ENCODE measurements around the gene RHEBL1.
A peak's percentile ranks its signal among the peaks of the same experiment; 100 is the strongest.

DNA sequence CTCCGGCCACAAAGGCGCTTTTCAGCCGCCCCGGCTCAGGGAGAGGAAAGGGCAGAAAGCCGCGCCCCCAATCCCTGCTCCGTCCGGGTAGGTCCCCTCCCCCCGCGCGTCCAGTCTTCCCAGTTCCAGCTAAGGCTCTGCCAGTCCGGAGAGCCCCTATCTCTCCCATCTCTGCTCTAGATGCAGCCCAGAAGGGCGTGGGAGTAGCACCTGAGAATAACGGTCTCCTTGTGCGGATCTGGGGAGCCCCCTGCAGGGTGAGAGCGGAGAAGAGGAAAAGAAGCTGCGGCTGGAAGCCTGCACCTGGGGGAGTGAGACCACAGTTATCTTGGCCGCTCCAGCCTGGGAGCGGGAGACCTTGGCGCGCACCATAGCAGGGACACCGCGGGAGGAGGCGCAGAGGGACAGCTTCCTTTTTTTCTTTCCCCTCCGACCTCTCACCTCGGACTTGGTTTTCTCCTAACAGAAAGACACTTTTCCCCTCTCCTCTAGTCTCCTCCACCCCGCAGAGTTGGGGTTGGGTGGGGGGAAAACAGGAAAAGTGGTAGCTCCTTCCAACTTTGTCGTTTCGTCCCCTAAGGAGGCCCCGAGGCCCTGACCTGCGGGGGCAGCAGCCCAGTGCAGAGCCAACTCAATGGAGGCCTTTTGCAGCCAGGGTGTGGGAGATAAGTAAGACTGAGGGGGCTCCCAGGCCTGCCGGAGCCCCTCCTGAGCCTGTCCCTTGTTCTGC is 22.5 kb upstream of the RHEBL1 start:
- TF ChIP-seq, protein P1, sequence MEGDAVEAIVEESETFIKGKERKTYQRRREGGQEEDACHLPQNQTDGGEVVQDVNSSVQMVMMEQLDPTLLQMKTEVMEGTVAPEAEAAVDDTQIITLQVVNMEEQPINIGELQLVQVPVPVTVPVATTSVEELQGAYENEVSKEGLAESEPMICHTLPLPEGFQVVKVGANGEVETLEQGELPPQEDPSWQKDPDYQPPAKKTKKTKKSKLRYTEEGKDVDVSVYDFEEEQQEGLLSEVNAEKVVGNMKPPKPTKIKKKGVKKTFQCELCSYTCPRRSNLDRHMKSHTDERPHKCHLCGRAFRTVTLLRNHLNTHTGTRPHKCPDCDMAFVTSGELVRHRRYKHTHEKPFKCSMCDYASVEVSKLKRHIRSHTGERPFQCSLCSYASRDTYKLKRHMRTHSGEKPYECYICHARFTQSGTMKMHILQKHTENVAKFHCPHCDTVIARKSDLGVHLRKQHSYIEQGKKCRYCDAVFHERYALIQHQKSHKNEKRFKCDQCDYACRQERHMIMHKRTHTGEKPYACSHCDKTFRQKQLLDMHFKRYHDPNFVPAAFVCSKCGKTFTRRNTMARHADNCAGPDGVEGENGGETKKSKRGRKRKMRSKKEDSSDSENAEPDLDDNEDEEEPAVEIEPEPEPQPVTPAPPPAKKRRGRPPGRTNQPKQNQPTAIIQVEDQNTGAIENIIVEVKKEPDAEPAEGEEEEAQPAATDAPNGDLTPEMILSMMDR (IDR thresholded peaks at IDR 0.05) = peak in 10 of 12 donors; percentile 11 to 50 (median 22)
- no peak for TF ChIP-seq POLR2A (IDR thresholded peaks at IDR 0.05)

Data from heart left ventricle (tissue), 13 donors.